Measurements from ENCODE around the gene PIGBOS1. TPM values are rescaled to one million over a fixed set of nuclear protein-coding genes. Genes with fewer than 3 reads are reported as not detected.

The PIGBOS1 gene
- total RNA-seq, 1 experiment from 2014 or later: 8.6 TPM

DNA sequence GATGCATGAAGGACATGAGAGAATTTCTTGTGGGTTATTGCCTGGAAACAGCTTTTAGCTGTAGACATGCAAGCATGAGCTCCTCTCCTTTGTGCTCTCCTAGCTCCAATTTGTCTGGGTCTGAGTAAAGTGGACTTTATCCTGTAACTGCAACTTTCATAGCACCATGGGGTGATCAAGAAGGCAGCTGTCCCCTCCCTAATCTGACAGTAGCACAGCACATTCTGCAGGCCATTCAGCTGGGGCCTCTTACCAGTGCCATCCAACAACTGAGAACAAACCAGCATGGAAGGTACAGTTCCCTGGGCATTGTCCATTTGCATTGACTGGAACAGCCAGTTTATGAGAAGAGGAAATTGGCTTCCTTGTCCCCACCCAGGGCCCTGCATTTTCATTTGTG lies 21.6 kb downstream of the PIGBOS1 start:
- ATAC-seq (no peak), DNase-seq (no peak)
- intact Hi-C loops (cut with micrococcal nuclease): no loop called here
- Histone ChIP-seq H3K27me3 (ENCODE audit: low read length) (no peaks in the 10 kb centered on the region), H3K9me2 (replicated peaks; ENCODE audit: low read length) (no peaks in the 10 kb centered on the region), H3K4me2 (ENCODE audit: low read length) (no peak overlapping the region), H3K9ac (ENCODE audit: low read length) (no peak overlapping the region), H3K4me1 (ENCODE audit: insufficient read depth, low read length) (no peaks in the 10 kb centered on the region), H3K79me2 (ENCODE audit: low read length) (no peaks in the 10 kb centered on the region), H2AFZ (ENCODE audit: low read length) (no peak overlapping the region), H3K27ac (ENCODE audit: low read length) (no peak overlapping the region), H3K9me3 (ENCODE audit: low read length) (no peaks in the 10 kb centered on the region), H3F3A (ENCODE audit: low read length, unreplicated experiment) (no peaks in the 10 kb centered on the region), H4K20me1 (ENCODE audit: low read length) (no peaks in the 10 kb centered on the region), H3K36me3 (ENCODE audit: low read depth, low read length) (no peaks in the 10 kb centered on the region), H3K4me3 (ENCODE audit: low read length) (no peak overlapping the region)
- ChIA-PET CTCF (no interaction called here), POLR2A (ENCODE audit: unreplicated experiment) (no interaction called here)
- TF ChIP-seq EZH2phosphoT487 (IDR thresholded peaks at IDR 0.05; ENCODE audit: borderline replicate concordance, low read length) (no peak), EZH2 (IDR thresholded peaks at IDR 0.05; ENCODE audit: low read length, unreplicated experiment) (no peak), CTCF (conservative IDR thresholded peaks at IDR 0.05; ENCODE audit: low read depth, low read length) (no peak)
- BruUV-seq (replicated peaks): no TSS peak

DNA sequence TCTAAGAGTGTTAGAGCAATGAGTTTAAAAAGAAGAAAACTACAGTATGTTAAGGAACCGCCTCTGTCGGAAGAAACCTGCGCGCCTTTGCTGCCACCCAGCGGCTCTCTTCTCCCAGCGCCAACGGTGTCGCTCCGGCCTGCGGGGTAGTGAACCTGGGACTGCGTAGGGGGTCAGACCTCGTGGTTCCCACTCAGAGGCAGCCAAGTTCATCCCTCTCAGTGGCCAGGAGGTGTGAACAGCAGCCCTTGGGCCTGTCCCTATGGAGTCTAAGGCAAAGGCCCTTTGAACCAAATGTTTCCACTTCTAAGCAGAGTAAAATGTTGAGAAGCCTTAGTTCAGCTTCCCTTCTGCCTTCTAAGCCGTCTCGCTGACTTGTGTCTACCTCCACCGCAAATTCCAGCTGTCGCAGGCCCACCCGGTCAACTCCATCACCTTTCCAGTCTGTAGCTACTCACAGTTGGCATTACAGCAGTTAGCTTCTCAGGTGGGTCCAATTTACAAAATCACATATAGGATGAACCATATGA lies 28.3 kb downstream of the PIGBOS1 start:
- H3K9ac ChIP-seq (ENCODE audit: low read length): peak overlapping the region; percentile 87
- intact Hi-C loops (cut with micrococcal nuclease): loop anchor here (1.0 to 5.0 kb wide), 4 partner anchors 42 to 144 kb away; partner anchors contain the start of gene RSL24D1
- no TSS peak for BruUV-seq (replicated peaks)
- DNase-seq: peak; percentile 73
- ChIA-PET CTCF (no interaction called here), POLR2A (ENCODE audit: unreplicated experiment) (no interaction called here)
- ATAC-seq: peak; percentile 87
- H3K36me3 ChIP-seq (ENCODE audit: low read depth, low read length): no peaks in the 10 kb centered on the region
- H3K9me3 ChIP-seq (ENCODE audit: low read length): no peaks in the 10 kb centered on the region
- no peaks in the 10 kb centered on the region; the same call in 1 of the 2 replicates for H3K79me2 ChIP-seq (ENCODE audit: low read length)
- H3F3A ChIP-seq (ENCODE audit: low read length, unreplicated experiment): no peaks in the 10 kb centered on the region
- H3K4me3 ChIP-seq (ENCODE audit: low read length): peak overlapping the region; percentile 98
- peak overlapping the region; percentile 45 for H3K27ac ChIP-seq (ENCODE audit: low read length)
- H2AFZ ChIP-seq (ENCODE audit: low read length): peak overlapping the region; percentile 99
- no peaks in the 10 kb centered on the region for H4K20me1 ChIP-seq (ENCODE audit: low read length)
- TF ChIP-seq CTCF (conservative IDR thresholded peaks at IDR 0.05; ENCODE audit: low read depth, low read length) (peak; percentile 88), EZH2 (IDR thresholded peaks at IDR 0.05; ENCODE audit: low read length, unreplicated experiment) (no peak)
- H3K9me2 ChIP-seq (replicated peaks; ENCODE audit: low read length): no peaks in the 10 kb centered on the region
- peak overlapping the region; percentile 86 for H3K4me2 ChIP-seq (ENCODE audit: low read length)
- no peaks in the 10 kb centered on the region for H3K27me3 ChIP-seq (ENCODE audit: low read length)
- peaks cover 10% of the 10 kb centered on the region; the same call in 1 of the 2 replicates for H3K4me1 ChIP-seq (ENCODE audit: insufficient read depth, low read length)

DNA sequence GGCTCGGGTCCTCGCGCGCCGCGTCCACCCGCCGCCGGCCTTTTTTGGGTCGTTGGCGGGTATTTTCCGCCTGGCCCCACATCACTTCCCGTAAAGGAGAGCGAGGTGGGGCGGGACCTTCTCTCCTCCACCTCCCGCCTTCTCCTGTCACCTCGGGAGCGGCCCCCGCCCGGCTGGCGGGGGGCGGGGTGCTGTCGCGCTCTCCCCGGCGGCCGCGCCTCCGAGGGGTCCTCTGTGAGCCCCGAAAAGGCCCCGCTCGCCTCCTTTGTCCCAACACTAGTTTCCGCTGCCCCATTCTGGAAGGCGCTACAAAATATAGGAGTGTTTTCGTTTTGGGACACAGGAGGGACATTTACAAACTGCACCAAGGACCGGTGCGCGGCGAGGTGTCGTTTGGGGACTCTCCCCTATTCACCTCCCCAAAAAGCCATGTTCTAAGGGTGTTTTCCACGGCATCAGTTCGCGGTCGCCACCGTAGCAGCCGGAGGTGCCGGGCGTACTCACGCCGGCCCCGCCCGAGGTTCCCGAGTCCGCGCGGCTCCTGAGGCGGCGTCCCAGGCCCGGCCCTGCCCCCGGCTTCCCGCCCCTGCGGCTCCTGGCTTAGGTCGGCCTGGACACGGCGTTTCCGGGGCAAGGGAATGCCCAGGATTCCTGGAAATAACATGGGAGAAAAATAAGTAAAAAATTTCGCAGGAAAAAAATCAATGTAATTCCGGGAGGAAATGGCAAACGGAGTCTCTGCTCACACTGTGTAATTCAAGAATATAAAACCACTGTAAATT lies 29.0 kb downstream of the PIGBOS1 start, which contains the start of gene RAB27A:
RAB27A (minus strand) TSS at position 68 of the 782 bp plus-strand sequence. CDS start 54,879 bp downstream, outside the sequence.
- no peaks in the 10 kb centered on the region for H3K9me3 ChIP-seq (ENCODE audit: low read length)
- BruUV-seq (replicated peaks): no TSS peak
- H2AFZ ChIP-seq (ENCODE audit: low read length): peak within 1 kb of the TSS; percentile 99
- POLR2A ChIA-PET (ENCODE audit: unreplicated experiment): no interaction called here
- no peaks in the 10 kb centered on the region for H3K27me3 ChIP-seq (ENCODE audit: low read length)
- no peak for TF ChIP-seq EZH2phosphoT487 (IDR thresholded peaks at IDR 0.05; ENCODE audit: borderline replicate concordance, low read length)
- TF ChIP-seq EZH2 (IDR thresholded peaks at IDR 0.05; ENCODE audit: low read length, unreplicated experiment): no peak
- no peak for TF ChIP-seq CTCF (conservative IDR thresholded peaks at IDR 0.05; ENCODE audit: low read depth, low read length)
- ATAC-seq (peak; percentile 89), DNase-seq (peak; percentile 64)
- no peaks in the 10 kb centered on the region for H4K20me1 ChIP-seq (ENCODE audit: low read length)
- H3K4me1 ChIP-seq (ENCODE audit: insufficient read depth, low read length): peaks cover 10% of the 10 kb centered on the region; the same call in 1 of the 2 replicates
- no peaks in the 10 kb centered on the region for H3K9me2 ChIP-seq (replicated peaks; ENCODE audit: low read length)
- H3K36me3 ChIP-seq (ENCODE audit: low read depth, low read length): no peaks in the 10 kb centered on the region
- peak within 1 kb of the TSS; percentile 45 for H3K27ac ChIP-seq (ENCODE audit: low read length)
- intact Hi-C loops (cut with micrococcal nuclease): loop anchor here (1.0 to 5.0 kb wide), 4 partner anchors 41 to 145 kb away; partner anchors contain the start of gene RSL24D1
- no peaks in the 10 kb centered on the region for H3F3A ChIP-seq (ENCODE audit: low read length, unreplicated experiment)
- H3K4me3 ChIP-seq (ENCODE audit: low read length): peak within 1 kb of the TSS; percentile 98
- peak within 1 kb of the TSS; percentile 86 for H3K4me2 ChIP-seq (ENCODE audit: low read length)
- H3K9ac ChIP-seq (ENCODE audit: low read length): peak within 1 kb of the TSS; percentile 87
- H3K79me2 ChIP-seq (ENCODE audit: low read length): no peaks in the 10 kb centered on the region; the same call in 1 of the 2 replicates
- CTCF ChIA-PET: no interaction called here
